Keratinocyte (primary cell): Measurements from ENCODE around the gene ST8SIA6. TPM values are rescaled to one million over a fixed set of nuclear protein-coding genes. Genes with fewer than 3 reads are reported as not detected.

Source experiments
- DNase-seq: peaks from one replicate; pipeline ENCODE4 v3.0.0-alpha.2; 2011; ENCODE audit warnings: low read depth, missing footprints, low spot score
- FAIRE-seq: peaks from 2 replicates; lab custom pipeline; 2011; peaks lifted over from hg19 to GRCh38; lab: Jason Lieb, UNC
- H2AFZ ChIP-seq: 2 replicates; pipeline ENCODE4 v1.6.0; 2012; ENCODE audit warnings: low read length, control low read depth, inconsistent platforms; ENCODE audit not compliant: control insufficient read depth
- H3K27ac ChIP-seq: 2 replicates; pipeline ENCODE4 v1.5.1; 2011; ENCODE audit warnings: low read length; ENCODE audit not compliant: control insufficient read depth, insufficient read depth
- H3K27me3 ChIP-seq: 3 replicates; pipeline ENCODE4 v1.6.0; 2011; ENCODE audit warnings: low read length; ENCODE audit not compliant: control insufficient read depth, insufficient read depth; ENCODE audit errors: extremely low read depth
- H3K36me3 ChIP-seq, 2 experiments: 2 replicates in 1 of 2; 3 replicates in 1 of 2; pipeline ENCODE4 v1.5.1; 2011; ENCODE audit warnings: low read length in 2 of 2, mild to moderate bottlenecking in 1 of 2; ENCODE audit not compliant: control insufficient read depth in 2 of 2, insufficient read depth in 2 of 2; ENCODE audit errors: extremely low read depth in 1 of 2
- H3K4me1 ChIP-seq: 3 replicates; pipeline ENCODE4 v1.5.1; 2011; ENCODE audit warnings: low read length; ENCODE audit not compliant: control insufficient read depth, insufficient read depth; ENCODE audit errors: extremely low read depth
- H3K4me2 ChIP-seq: 3 replicates; pipeline ENCODE4 v1.6.0; 2011; ENCODE audit warnings: low read depth, low read length; ENCODE audit not compliant: control insufficient read depth, insufficient read depth; ENCODE audit errors: extremely low read depth
- H3K4me3 ChIP-seq, 3 experiments: fragments of 200-600 bp in 1 of 3; sonication (generic) in 1 of 3; 2 replicates in 2 of 3; 3 replicates in 1 of 3; pipeline ENCODE4 v1.5.1; 2011 to 2016; ENCODE audit warnings: low read length in 3 of 3, mild to moderate bottlenecking in 3 of 3, control low read depth in 2 of 3, inconsistent platforms in 1 of 3, low read depth in 1 of 3, mixed read lengths in 1 of 3, mixed run types in 1 of 3, moderate library complexity in 1 of 3; ENCODE audit not compliant: control insufficient read depth in 2 of 3, insufficient read depth in 2 of 3; ENCODE audit errors: extremely low read depth in 1 of 3
- H3K79me2 ChIP-seq: 2 replicates; pipeline ENCODE4 v1.6.0; 2012; ENCODE audit warnings: low read length; ENCODE audit not compliant: control insufficient read depth, insufficient read depth
- H3K9ac ChIP-seq: 3 replicates; pipeline ENCODE4 v1.6.0; 2011; ENCODE audit warnings: low read length; ENCODE audit not compliant: control insufficient read depth, insufficient read depth; ENCODE audit errors: extremely low read depth
- H3K9me1 ChIP-seq: 3 replicates; pipeline ENCODE4 v1.6.0; 2011; ENCODE audit warnings: low read length; ENCODE audit not compliant: control insufficient read depth, insufficient read depth; ENCODE audit errors: extremely low read depth
- H3K9me3 ChIP-seq: 2 replicates; pipeline ENCODE4 v1.5.1; 2012; ENCODE audit warnings: low read depth, low read length; ENCODE audit not compliant: control insufficient read depth
- H4K20me1 ChIP-seq: 3 replicates; pipeline ENCODE4 v1.6.0; 2011; ENCODE audit warnings: low read length; ENCODE audit not compliant: control insufficient read depth, insufficient read depth; ENCODE audit errors: extremely low read depth
- EZH2 ChIP-seq: IDR thresholded peaks from one replicate; pipeline ENCODE4 v1.6.1; 2012; ENCODE audit warnings: inconsistent platforms, mild to moderate bottlenecking, low read length, moderate library complexity
- dilution Hi-C: fragments of 300-500 bp; cut with MboI; formaldehyde crosslinking; loops from one replicate; pipeline ENCODE4 v1.7.0; 2020; ENCODE audit warnings: low sequenced_read_pairs; ENCODE audit not compliant: extremely low pct_ligation_motif_present
- polyA plus RNA-seq, 5 experiments: library from polyadenylated mRNA; depleted of rRNA in 3 of 5; stranded (reverse) in 3 of 5; stranded (forward) in 1 of 5; unstranded in 1 of 5; fragments of >200 nt; gene quantifications; 1 replicate in 1 of 5; 2 replicates in 3 of 5; 3 replicates in 1 of 5; pipeline versions ENCODE4 v1.2.1 to v1.2.3, GENCODE V29; 2011 to 2012; ENCODE audit warnings: missing spikeins in 2 of 5, low read depth in 1 of 5, low replicate concordance in 1 of 5
- TF ChIP-seq, protein P1 (sequence below), 3 experiments: IDR thresholded peaks in 1 of 3; conservative IDR thresholded peaks in 1 of 3; optimal IDR thresholded peaks in 1 of 3; 2 replicates in 2 of 3; 3 replicates in 1 of 3; pipeline versions ENCODE3 to v1.5.1; 2011; ENCODE audit warnings: low read length in 3 of 3, mild to moderate bottlenecking in 3 of 3, moderate library complexity in 2 of 3, control low read depth in 1 of 3, inconsistent platforms in 1 of 3; ENCODE audit not compliant: insufficient read depth in 2 of 3; ENCODE audit errors: extremely low read depth in 1 of 3

Gene ST8SIA6
- polyA plus RNA-seq, 1 donor (not counting 4 experiments of a cell fraction or from before 2014, with no cell fraction given) = not detected

DNA sequence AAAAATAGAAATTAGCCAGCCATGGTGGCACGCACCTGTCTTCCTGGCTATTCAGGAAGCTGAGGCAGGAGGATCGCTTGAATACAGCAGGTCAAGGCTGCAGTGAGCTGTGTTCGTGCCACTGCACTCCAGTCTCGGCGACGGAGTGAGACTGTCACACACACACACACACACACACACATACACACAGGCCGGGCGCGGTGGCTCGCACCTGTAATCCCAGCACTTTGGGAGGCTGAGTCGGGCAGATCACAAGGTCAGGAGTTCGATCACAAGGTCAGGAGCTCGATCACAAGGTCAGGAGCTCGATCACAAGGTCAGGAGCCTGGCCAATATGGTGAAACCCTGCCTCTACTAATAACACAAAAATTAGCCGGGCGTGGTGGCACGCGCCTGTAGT lies 68.4 kb downstream of the ST8SIA6 start:
- Histone ChIP-seq H4K20me1 (no peaks in the 10 kb centered on the region), H3K36me3 (no peaks in the 10 kb centered on the region), H3K27ac (no peak overlapping the region), H3K4me2 (no peak overlapping the region), H3K79me2 (no peaks in the 10 kb centered on the region), H3K9ac (no peak overlapping the region), H2AFZ (no peak overlapping the region), H3K9me1 (no peaks in the 10 kb centered on the region), H3K4me1 (peaks cover 7% of the 10 kb centered on the region), H3K9me3 (no peaks in the 10 kb centered on the region), H3K27me3 (no peaks in the 10 kb centered on the region), H3K4me3 (no peak overlapping the region)
- DNase-seq (no peak), FAIRE-seq (no peak)
- TF ChIP-seq EZH2 = no peak
- TF ChIP-seq, protein P1, sequence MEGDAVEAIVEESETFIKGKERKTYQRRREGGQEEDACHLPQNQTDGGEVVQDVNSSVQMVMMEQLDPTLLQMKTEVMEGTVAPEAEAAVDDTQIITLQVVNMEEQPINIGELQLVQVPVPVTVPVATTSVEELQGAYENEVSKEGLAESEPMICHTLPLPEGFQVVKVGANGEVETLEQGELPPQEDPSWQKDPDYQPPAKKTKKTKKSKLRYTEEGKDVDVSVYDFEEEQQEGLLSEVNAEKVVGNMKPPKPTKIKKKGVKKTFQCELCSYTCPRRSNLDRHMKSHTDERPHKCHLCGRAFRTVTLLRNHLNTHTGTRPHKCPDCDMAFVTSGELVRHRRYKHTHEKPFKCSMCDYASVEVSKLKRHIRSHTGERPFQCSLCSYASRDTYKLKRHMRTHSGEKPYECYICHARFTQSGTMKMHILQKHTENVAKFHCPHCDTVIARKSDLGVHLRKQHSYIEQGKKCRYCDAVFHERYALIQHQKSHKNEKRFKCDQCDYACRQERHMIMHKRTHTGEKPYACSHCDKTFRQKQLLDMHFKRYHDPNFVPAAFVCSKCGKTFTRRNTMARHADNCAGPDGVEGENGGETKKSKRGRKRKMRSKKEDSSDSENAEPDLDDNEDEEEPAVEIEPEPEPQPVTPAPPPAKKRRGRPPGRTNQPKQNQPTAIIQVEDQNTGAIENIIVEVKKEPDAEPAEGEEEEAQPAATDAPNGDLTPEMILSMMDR (optimal IDR thresholded peaks at IDR 0.05 in 1 of 3, IDR thresholded peaks at IDR 0.05 in 1 of 3, conservative IDR thresholded peaks at IDR 0.05 in 1 of 3; ENCODE audit: extremely low read depth in 1 of 3, insufficient read depth in 2 of 3, low read length in 3 of 3) = no peak
- dilution Hi-C loops = no loop called here

DNA sequence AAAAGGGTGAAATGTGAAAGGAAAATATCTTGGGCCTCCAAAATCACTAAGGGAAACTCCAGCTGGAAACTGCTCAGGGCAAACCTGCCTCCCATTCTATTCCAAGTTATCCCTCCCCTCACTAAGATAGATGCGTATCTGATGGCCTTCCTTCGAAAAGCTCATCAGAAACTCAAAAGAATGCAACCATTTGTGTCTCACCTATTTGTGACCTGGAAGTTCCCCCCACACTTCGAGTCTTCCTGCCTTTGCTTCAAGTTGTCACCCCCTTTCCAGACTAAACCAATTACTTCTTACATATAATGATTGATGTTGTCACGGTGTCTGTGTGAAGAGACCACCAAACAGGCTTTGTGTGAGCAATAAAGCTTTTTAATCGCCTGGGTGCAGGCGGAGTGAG lies 69.3 kb downstream of the ST8SIA6 start:
- no peak for DNase-seq
- Histone ChIP-seq H3K9ac (no peak overlapping the region), H3K9me1 (no peaks in the 10 kb centered on the region), H3K9me3 (no peaks in the 10 kb centered on the region), H3K36me3 (no peaks in the 10 kb centered on the region), H3K4me2 (no peak overlapping the region), H4K20me1 (no peaks in the 10 kb centered on the region), H2AFZ (no peak overlapping the region), H3K27ac (no peak overlapping the region), H3K79me2 (no peaks in the 10 kb centered on the region), H3K4me1 (peaks cover 7% of the 10 kb centered on the region), H3K4me3 (no peak overlapping the region), H3K27me3 (no peaks in the 10 kb centered on the region)
- no peak for TF ChIP-seq EZH2
- TF ChIP-seq, protein P1 (optimal IDR thresholded peaks at IDR 0.05 in 1 of 3, IDR thresholded peaks at IDR 0.05 in 1 of 3, conservative IDR thresholded peaks at IDR 0.05 in 1 of 3; ENCODE audit: extremely low read depth in 1 of 3, insufficient read depth in 2 of 3, low read length in 3 of 3) = no peak
- dilution Hi-C loops = no loop called here
- FAIRE-seq = no peak
